Tongue (tissue), 2 donors: ENCODE data around the gene LMTK2. TPM values are rescaled to one million over a fixed set of nuclear protein-coding genes. Genes with fewer than 3 reads are reported as not detected.
A peak's percentile ranks its signal among the peaks of the same experiment; 100 is the strongest.
"Not testable (repeated sequence)": the region's sequence is repeated elsewhere in the genome, so short reads cannot be mapped to it uniquely, and the experiment has no call there.

Experiments used
- DNase-seq: peaks from one replicate; pipeline ENCODE4 v3.0.0-alpha.2; 2015
- total RNA-seq: library from RNA; depleted of rRNA; stranded (reverse); fragments of >200 nt; gene quantifications from one replicate; pipeline ENCODE4 v1.2.3, GENCODE V29; 2014

LMTK2 gene
- total RNA-seq, 1 donor from 2014 or later, result 17.4 TPM

- no peak for DNase-seq
These were observed 619 bp upstream of the LMTK2 start for GRCh38 chr7:98105942-98106544.

- peak; percentile 26 for DNase-seq
These were observed 655 bp downstream of the LMTK2 start for GRCh38 chr7:98107313-98107721.

GRCh38 chr7:98110249-98111022 lies 3.8 kb downstream of the LMTK2 start:
- DNase-seq, result peak; percentile 11

GRCh38 chr7:98112077-98112476 lies 5.4 kb downstream of the LMTK2 start:
- DNase-seq, result no peak

- no peak for DNase-seq
These were observed 9.3 kb downstream of the LMTK2 start for GRCh38 chr7:98115746-98116525.

- DNase-seq, result no peak
These were observed 10.2 kb downstream of the LMTK2 start for GRCh38 chr7:98116656-98117461.

GRCh38 chr7:98119256-98119918 lies 12.7 kb downstream of the LMTK2 start:
- DNase-seq, result peak; percentile 28

- no peak for DNase-seq
These were observed 13.9 kb downstream of the LMTK2 start for GRCh38 chr7:98120559-98120958.

- DNase-seq, result not testable (repeated sequence)
These were observed 14.7 kb downstream of the LMTK2 start for GRCh38 chr7:98121388-98121787.

GRCh38 chr7:98123365-98123696 lies 16.7 kb downstream of the LMTK2 start:
- DNase-seq, result no peak

GRCh38 chr7:98125759-98126158 lies 19.1 kb downstream of the LMTK2 start:
- no peak for DNase-seq

GRCh38 chr7:98126311-98127142 lies 19.9 kb downstream of the LMTK2 start:
- no peak for DNase-seq

- DNase-seq, result no peak
These were observed 21.7 kb downstream of the LMTK2 start for GRCh38 chr7:98128346-98128745.

- DNase-seq, result no peak
These were observed 24.3 kb downstream of the LMTK2 start for GRCh38 chr7:98130959-98131358.

- peak; percentile 11 for DNase-seq
These were observed 26.5 kb downstream of the LMTK2 start for GRCh38 chr7:98133181-98133580.

- no peak for DNase-seq
These were observed 27.1 kb downstream of the LMTK2 start for GRCh38 chr7:98133621-98134303.

GRCh38 chr7:98134420-98135228 lies 28.0 kb downstream of the LMTK2 start:
- no peak for DNase-seq

GRCh38 chr7:98135984-98136383 lies 29.3 kb downstream of the LMTK2 start:
- no peak for DNase-seq

GRCh38 chr7:98136423-98136822 lies 29.8 kb downstream of the LMTK2 start:
- no peak for DNase-seq
